Epithelial cell of proximal tubule (primary cell): ENCODE data around the gene FBLN1. TPM values are rescaled to one million over a fixed set of nuclear protein-coding genes. Genes with fewer than 3 reads are reported as not detected.
"Not testable (repeated sequence)": the region's sequence is repeated elsewhere in the genome, so short reads cannot be mapped to it uniquely, and the experiment has no call there.

Source experiments
- DNase-seq: peaks from one replicate; pipeline ENCODE4 v3.0.0-alpha.2; 2011; ENCODE audit warnings: low read depth
- H3K4me3 ChIP-seq: 2 replicates; pipeline ENCODE4 v1.5.1; 2011; ENCODE audit warnings: low read depth, mild to moderate bottlenecking, low read length
- CTCF ChIP-seq: conservative IDR thresholded peaks from 2 replicates; pipeline ENCODE4 v1.5.1; 2012; ENCODE audit warnings: low read depth, mild to moderate bottlenecking, low read length
- total RNA-seq: library from RNA; depleted of rRNA; stranded (reverse); fragments of >200 nt; gene quantifications from 2 replicates; pipeline ENCODE4 v1.2.3, GENCODE V29; 2015

FBLN1 gene
- total RNA-seq, 1 donor from 2014 or later = 58.5 TPM

- H3K4me3 ChIP-seq = no peak overlapping the region
- no peak for TF ChIP-seq CTCF
- DNase-seq = no peak
Measured at GRCh38 chr22:45542001-45542520, 39.4 kb downstream of the FBLN1 start.

- not testable (repeated sequence) for DNase-seq, H3K4me3 ChIP-seq
Measured at GRCh38 chr22:45542736-45543135, 40.1 kb downstream of the FBLN1 start.

- no peak for DNase-seq
- no peak overlapping the region for H3K4me3 ChIP-seq
- TF ChIP-seq CTCF = no peak
Measured at GRCh38 chr22:45543243-45543642, 40.6 kb downstream of the FBLN1 start.

GRCh38 chr22:45544588-45545170, 42.0 kb downstream of the FBLN1 start:
- DNase-seq = no peak
- no peak overlapping the region for H3K4me3 ChIP-seq
- TF ChIP-seq CTCF = no peak

- no peak for TF ChIP-seq CTCF
- H3K4me3 ChIP-seq = no peak overlapping the region
- DNase-seq = no peak
Measured at GRCh38 chr22:45546333-45547015, 43.8 kb downstream of the FBLN1 start.

- no peak for DNase-seq
- H3K4me3 ChIP-seq = no peak overlapping the region
- TF ChIP-seq CTCF = no peak
Measured at GRCh38 chr22:45547016-45547345, 44.3 kb downstream of the FBLN1 start.

GRCh38 chr22:45547731-45548130, 45.0 kb downstream of the FBLN1 start:
- no peak for TF ChIP-seq CTCF
- H3K4me3 ChIP-seq = no peak overlapping the region
- DNase-seq = no peak
